ENCODE results near the gene ENTPD1. TPM values are rescaled to one million over a fixed set of nuclear protein-coding genes. Genes with fewer than 3 reads are reported as not detected.

Gene ENTPD1
- total and polyA plus RNA-seq, 2 experiments from 2014 or later, result 1.5 to 8.9 TPM

Other genes with a start within 250 kb of the ENTPD1 start
- gene SORBS1, start 194.8 kb upstream of the ENTPD1 start, total RNA-seq, result 33.1 and 40.2 TPM in 2 replicates
- 17.0 and 18.2 TPM in 2 replicates for gene SORBS1, start 194.8 kb upstream of the ENTPD1 start, polyA plus RNA-seq
- gene ALDH18A1, start 99.5 kb upstream of the ENTPD1 start, total RNA-seq, result 136 and 168 TPM in 2 replicates
- 105 and 106 TPM in 2 replicates for gene ALDH18A1, start 99.5 kb upstream of the ENTPD1 start, polyA plus RNA-seq
- gene TCTN3, start 62.2 kb upstream of the ENTPD1 start, total RNA-seq, result 46.2 and 46.4 TPM in 2 replicates
- gene TCTN3, start 62.2 kb upstream of the ENTPD1 start, polyA plus RNA-seq, result 52.8 and 55.6 TPM in 2 replicates
- gene CC2D2B, start 151.8 kb downstream of the ENTPD1 start, total RNA-seq, result 0.13 TPM in 1 of 2 replicates, not detected in the other
- gene CC2D2B, start 151.8 kb downstream of the ENTPD1 start, polyA plus RNA-seq, result 0.97 TPM in 1 of 2 replicates, not detected in the other

All from hepatocyte (in vitro differentiated cells).